Activated CD4-positive, alpha-beta T cell treated with anti-CD3 and anti-CD28 coated beads, Interleukin-2, amount 50 U/mL, for 4 hours (primary cell): ENCODE data around the gene IL1R1.
"Not testable (repeated sequence)": the region's sequence is repeated elsewhere in the genome, so short reads cannot be mapped to it uniquely, and the experiment has no call there.

Experiments used
- DNase-seq, 2 experiments: peaks; one replicate each; pipeline ENCODE4 v3.0.0-alpha.2; 2020

The IL1R1 gene

GRCh38 chr2:102112271-102112670, 30.3 kb upstream of the IL1R1 start:
- DNase-seq: no peak

GRCh38 chr2:102112692-102113665, 29.6 kb upstream of the IL1R1 start:
- DNase-seq: no peak

DNA sequence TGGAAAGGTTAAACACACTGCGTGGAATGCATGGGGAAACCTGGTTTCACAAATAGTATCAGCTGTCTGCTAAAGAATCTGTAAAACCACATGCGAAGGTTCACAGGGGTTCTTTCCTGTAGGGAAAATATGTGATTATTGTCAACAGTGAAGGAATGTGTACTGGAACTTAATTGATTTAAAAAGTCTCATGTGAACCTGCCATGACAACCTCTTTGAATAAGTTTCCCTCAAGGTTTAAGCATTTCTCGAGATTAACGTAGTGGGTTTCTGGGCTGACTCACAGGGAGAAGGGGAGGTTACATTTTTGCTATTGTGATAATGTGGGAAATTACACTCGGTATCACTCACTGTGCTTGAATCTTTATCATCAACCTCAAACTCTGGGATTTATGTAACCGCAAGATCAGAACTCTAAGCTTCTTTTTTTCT, 28.2 kb upstream of the IL1R1 start:
- DNase-seq: no peak

- no peak for DNase-seq
Measured at GRCh38 chr2:102114851-102115497, 27.6 kb upstream of the IL1R1 start.

DNA sequence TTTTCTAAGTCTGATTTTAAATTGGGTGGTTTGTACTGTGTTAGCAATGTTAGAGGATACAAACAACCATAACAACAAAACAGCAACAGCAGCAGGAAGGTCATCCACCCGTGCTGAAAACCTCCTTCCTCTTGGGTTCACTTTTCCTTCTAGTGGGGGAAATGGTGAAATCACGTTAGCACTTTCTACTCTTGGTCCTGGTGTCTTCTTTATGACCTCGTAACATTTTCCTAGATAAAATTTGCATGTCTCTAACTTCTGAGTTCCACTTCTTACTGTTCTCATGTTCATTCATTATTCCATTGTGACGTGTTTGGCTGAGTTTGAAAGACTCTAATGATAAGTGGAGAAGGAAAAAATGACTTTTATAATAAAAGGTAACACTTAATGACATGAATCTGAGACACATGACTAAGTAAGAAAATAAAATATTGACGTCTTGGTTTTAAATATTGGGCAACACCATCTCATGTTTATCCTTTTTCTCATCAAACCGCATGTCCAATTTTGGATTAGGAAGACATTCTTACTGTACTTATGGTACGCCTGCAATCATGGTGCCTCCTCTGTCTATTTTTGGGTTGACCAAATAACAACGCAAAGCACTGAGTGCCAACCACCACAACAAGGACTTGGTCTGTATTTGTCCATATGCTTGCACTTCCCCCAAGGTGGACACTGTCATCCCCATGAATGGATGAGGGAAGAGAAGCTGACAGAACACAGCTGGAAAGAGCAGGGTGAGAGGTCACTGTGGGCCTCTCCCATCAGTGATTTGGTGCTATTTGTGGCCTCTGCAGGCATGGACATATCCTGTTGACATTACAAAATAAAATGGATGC, 25.7 kb upstream of the IL1R1 start:
- no peak for DNase-seq

- no peak for DNase-seq
Measured at GRCh38 chr2:102117472-102117858, 25.1 kb upstream of the IL1R1 start.

- DNase-seq: no peak
Measured at GRCh38 chr2:102119255-102119654, 23.3 kb upstream of the IL1R1 start.

GRCh38 chr2:102120261-102120660, 22.3 kb upstream of the IL1R1 start:
- no peak for DNase-seq

GRCh38 chr2:102120701-102121159, 21.8 kb upstream of the IL1R1 start:
- no peak for DNase-seq

- DNase-seq: no peak
Measured at GRCh38 chr2:102122115-102122514, 20.4 kb upstream of the IL1R1 start.

GRCh38 chr2:102122909-102123308, 19.6 kb upstream of the IL1R1 start:
- DNase-seq: no peak

DNA sequence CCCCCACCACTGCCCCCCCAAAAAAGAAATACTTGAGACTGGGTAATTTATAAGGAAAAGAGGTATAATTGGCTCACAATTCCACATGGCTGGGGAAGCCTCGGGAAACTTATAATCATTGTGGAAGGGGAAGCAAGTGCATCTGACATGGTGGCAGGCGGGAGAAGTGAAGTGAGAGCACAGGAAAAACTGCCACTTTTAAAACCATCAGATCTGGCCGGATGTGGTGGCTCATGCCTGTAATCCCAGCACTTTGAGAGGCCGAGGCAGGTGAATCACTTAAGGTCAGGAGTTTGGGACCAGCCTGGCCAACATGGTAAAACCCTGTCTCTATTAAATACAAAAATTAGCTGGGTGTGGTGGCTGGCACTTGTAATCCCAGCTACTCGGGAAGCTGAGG, 18.1 kb upstream of the IL1R1 start:
- DNase-seq: not testable (repeated sequence)

DNA sequence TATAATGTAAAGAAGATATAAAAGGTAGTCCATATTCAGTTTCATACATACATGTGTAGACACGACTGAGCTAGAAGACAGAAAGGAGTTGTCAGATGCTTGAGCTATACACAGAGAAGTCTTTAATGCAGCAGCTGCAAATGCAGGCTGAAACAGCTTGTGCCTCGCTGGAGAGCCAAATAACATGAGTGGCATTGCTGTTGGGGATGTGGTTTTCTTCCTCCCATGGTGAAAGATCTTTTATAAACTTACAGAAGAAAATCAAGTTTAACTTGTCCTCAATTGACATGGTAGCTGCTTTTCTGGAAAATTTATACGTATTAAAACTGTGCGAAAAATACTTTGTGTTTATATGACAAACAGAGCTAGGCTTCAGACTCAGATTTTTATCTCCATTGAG, 16.4 kb upstream of the IL1R1 start:
- no peak for DNase-seq

DNA sequence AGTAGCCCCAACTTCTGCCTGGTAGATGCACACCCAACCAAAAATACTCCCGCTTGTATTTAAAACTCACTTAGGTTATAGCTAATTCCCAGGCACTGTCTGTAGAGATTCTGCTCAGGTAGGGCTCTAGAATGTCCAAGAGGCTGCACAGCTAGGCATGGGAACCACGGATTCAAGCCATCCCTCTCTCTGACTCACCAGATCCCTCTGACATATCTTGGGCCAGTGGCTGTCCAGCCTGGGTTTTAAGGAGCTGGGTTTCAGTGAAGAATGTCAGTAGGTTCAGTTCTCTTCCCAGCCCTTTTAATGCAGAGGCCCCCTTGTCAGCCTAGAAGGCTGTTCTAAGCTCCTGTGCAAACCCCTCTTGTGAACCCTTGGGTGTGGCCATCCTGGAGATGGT, 15.9 kb upstream of the IL1R1 start:
- DNase-seq: no peak

GRCh38 chr2:102129082-102129481, 13.5 kb upstream of the IL1R1 start:
- no peak for DNase-seq

DNA sequence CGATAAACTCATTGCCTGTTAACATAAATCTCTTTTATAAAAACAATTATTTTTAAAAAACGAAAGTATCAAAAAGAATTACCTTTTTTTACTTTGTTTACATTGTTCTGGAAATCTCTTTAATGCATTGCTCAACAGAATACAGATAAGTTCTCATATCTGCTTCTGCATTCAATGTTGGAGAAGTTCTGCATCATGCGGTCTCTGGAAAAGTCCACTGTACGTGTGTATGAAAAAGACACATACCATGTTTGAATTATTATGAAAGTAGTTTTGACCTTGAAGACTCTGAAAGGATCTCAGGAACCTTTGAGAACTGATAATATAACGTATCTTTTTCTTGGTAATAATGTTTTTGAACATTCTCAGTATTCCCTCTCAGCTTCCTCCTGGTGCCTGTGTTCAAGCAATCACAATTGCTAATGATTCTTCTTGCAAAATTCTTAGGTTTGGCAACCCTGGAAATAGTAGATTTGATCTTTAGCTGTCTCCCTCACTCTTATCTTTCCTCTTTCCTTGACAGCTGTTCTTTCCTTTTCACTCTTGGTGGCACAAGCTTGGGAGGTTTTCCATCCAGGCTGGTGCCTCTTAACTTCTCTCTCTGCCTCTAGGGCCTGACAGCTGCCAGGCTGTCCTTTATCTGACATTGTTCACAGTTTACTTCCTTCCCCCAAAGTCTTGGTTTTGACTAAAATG, 12.4 kb upstream of the IL1R1 start:
- no peak for DNase-seq

- DNase-seq: no peak
Measured at GRCh38 chr2:102130647-102130991, 11.9 kb upstream of the IL1R1 start.

- DNase-seq: no peak
Measured at GRCh38 chr2:102131564-102131963, 11.0 kb upstream of the IL1R1 start.

DNA sequence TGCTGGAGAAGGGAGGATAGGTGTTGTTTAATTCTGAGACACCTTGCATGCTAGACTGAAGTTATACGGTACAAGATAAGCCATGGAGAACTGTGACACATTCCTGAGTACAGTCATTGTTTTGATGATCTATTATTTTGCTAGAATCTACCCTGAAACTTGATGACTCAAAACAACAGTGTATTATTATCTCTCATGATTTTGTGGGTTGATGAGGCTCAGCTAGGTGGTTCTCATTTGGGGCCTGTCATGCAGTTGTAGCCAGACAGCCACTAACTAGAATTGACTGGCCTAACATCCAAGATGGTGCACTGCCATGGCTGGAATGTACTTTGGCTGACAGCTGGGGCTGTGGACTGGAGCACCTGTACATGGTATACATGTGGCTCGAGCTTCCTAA, 5.4 kb upstream of the IL1R1 start:
- no peak for DNase-seq

- DNase-seq: no peak
Measured at GRCh38 chr2:102138331-102138730, 4.2 kb upstream of the IL1R1 start.

- DNase-seq: no peak
Measured at GRCh38 chr2:102139851-102140250, 2.7 kb upstream of the IL1R1 start.

GRCh38 chr2:102140377-102140776, 2.2 kb upstream of the IL1R1 start:
- DNase-seq: no peak
